ENCODE results near the gene EXTL1.

The EXTL1 gene

DNA sequence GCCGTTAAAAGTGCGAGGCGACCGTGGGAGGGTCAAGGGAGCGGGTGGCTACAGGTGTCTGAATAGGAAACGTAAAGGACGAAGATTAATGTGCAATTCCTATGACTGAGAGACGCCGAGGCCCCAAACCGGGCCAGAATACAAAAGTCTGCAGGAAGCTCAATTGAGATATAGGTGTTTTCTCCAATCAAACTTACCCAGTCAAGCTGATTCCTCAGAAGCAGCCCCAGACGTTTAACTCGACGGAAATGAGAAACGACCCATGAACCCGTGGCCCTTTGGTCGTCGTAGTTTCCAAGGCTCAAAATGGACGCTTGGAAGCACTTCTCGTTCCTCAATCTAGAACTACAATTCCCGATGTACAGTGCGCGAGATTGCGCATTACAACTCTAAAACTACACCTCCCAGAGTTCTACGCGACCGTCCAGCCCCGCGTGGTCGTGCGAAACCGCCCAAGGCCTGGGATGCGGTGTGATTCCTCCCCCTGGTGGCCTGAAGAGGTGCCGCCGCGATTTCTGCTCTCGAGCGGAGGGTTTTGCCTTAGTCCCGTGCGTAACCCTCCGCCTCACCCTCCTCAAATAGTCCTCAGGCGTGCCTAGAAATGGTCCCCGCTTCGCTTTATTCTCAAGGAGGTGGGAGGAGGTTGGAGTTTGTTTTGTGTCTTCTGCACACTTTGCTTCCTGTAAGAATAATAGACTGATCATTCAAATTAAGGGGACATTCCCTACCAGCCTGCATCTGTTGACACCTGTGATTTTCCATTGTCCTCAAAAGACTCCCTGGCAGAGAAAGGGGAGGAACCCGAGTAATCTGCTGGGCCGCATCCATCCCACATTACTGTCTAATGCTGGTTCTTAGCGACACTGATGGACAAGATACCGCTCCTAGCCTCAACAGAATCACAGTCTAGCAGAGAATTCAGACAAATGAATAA lies 23.5 kb upstream of the EXTL1 start, which contains the start of gene PAFAH2:
TSS of gene PAFAH2 (minus strand) at position 236 of the 934 bp plus-strand sequence. CDS start 7,247 bp downstream, outside the sequence.
- peak; percentile 98 for DNase-seq

DNA sequence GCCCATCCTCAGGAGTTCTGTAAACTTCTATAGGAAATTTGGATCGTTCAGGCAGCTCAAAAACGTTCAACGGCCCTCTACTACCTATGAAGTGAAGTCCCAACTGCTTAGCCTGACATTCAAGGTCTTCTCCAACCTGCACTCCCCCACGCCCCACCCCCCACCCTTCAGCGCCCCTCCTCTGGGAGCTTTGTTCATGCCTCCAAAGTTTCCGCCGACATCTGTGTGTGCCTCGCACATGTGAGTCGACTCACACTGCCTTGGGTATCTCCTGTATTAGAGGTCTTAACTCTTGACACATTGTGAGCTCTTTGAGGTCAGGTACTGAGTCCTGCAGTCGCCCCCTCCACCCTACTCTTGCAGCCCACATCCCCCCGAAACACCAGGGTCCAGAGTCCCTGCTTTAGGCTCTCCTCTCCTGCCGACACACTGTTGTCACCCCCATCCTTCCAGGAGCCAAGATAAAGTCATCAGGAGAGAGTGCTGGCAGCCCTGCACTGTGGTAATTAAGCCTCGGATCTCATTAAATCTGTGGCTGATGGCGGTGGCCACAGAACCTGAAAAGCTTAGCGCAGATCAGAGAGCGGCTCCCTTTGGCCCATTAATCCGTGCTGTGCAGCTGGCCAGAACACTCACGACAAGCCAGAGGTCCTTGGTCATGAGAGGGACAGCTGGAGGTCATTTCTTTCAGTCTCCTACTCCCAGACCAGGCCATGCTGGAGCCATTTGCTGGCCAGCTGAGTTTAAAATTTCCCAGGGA lies 22.4 kb upstream of the EXTL1 start:
- DNase-seq: no peak

DNA sequence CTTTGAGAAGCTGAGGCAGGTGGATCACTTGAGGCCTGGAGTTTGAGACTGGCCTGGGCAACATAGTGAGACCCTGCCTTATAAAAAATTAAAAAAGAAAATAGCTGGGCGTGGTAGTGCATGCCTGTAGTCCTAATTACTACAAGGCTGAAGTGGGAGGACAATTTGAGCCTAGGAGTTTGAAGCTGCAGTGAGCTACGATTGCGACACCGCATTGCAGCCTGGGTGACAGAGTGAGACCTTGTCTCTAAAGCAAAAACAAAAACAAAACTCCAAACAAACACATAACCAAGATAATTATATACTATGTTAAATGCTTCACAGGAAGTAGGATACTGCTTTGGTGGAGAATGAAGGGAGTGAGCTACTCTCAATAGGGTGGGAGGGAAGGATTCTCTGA lies 18.3 kb upstream of the EXTL1 start:
- no peak for DNase-seq

DNA sequence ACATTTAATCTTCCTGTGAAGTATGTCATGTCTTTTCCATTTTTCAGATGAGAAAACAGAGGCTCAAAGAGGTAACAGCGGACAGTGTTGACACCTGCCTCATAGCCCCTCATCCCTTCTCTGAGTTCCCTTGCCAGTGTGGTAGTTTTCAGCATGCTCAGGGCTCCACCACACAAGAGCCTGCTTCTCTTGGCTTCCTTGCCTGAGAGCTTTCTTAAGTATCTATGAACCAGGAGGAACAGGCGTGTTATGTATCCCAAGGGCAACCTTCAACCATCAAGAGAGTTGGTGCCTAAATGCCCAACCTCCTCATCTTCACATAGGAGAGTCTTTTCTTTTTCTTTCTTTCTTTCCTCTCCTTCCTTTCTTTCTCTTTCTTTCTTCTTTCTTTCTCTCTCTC lies 17.8 kb upstream of the EXTL1 start:
- no peak for DNase-seq

DNA sequence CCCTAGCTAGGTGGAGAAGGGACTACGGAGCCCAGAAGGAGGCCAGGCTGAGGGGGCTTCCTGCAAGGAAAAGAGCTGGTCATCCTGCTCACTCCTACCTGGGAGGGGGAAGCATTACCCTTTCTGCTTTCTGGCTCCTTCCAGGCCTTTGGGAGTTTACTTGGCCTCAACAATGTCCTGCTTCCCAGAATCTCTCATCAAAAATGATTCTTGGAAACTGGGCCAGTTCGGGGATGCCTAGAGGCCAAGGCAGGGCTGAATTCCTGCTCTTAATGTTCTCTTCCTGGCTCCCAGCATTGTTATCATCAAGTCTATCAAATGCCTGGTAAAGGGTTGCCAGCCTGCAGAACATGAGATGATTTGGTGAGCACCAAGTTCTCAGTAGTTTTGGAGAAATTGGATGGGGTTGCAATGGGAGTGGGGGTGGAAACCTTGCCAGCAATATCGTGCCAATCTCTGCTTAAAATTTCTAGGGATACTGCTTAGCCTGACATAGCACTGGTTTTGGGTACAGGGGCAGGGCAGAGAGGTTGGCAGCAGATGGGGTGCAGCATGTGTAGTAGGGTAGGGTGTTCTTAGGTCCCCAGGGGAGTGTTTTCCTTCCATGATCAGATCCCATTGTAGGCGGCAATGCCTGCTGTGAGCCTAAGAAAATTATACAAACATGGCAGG lies 16.0 kb upstream of the EXTL1 start:
- no peak for DNase-seq

DNA sequence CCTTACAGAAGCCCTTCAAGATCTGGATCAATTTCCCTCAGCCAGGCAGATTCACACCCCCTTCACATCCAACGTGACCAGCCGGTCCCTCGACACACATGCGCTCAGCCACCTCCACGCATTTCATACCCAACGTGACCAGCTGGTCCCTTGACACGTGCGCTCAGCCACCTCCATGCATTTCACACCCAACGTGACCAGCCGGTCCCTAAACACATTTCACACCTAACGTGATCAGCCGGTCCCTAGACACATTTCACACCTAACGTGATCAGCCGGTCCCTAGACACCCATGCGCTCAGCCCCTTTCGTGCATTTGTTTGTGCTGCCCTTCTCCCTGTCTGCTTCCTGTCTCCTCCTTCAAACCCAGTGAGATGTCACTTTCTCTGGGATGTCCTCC lies 14.9 kb upstream of the EXTL1 start:
- no peak for DNase-seq

DNA sequence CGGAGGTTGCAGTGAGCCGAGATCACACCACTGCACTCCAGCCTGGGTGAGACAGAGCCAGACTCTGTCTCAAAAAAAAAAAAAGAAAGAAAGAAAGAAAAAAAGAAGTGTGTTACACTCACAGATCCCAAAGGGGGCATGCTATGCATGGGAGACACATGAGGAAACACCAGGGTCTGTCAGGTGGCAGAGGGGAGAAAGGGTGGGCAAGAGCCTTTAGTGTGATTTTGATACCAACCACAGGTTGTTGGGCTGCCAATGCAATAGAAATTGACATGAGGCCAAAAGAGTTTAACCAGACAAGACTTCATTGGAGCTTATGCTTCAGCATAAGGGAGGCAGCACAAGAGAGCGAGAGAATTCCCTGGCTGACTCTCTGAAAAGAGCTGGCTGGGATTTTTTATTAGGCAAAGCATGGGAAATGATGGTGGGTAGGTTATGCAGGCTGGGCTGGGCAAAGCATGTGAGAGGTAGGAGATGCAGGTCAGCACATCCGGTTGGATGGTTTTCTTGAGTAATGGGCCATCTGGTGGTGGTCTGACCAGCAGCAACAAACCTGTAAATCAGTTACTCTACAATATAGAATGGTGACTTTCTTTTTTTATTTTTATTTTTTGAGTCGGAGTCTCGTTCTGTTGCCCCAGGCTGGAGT lies 11.7 kb upstream of the EXTL1 start:
- no peak for DNase-seq

DNA sequence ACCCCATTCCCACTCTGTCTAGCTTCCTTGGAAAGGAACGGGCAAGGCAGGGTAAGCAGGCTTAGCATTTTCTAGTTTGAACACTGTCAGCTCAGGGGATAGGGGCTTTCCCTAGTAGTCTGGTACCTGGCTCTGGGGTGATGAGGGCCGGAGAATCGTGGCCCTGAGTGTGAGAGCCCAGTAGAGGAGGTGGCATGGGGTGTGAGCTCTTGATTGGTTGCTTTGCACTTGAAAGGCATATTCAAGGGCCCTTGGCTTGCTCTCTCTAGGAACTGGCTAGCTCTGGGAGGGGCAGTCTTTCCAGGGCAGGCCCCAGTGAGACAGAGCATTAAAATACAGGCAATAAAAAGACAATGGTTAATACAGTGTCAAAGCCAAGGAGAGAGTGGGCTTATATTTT lies 10.8 kb upstream of the EXTL1 start:
- DNase-seq: no peak

DNA sequence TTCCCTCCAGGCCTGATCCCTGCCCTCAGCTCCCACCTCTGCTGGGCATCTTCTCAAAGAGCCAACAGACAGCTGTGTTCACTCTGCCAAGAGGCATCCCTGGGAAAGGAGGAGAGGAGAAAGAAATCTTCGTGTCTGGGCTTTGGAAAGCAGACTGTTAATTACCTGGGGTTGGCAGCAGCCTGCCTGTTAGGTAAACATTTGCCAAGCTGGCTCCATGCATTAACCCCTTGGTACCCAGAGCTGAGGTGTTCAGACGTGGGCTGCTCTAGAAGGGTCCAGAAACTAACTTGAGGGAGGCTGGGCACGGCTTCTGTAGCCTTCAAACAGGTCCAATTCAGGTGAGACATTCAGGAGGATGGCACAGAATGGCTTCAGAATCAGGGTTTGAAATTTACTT lies 8.7 kb upstream of the EXTL1 start:
- DNase-seq: no peak

DNA sequence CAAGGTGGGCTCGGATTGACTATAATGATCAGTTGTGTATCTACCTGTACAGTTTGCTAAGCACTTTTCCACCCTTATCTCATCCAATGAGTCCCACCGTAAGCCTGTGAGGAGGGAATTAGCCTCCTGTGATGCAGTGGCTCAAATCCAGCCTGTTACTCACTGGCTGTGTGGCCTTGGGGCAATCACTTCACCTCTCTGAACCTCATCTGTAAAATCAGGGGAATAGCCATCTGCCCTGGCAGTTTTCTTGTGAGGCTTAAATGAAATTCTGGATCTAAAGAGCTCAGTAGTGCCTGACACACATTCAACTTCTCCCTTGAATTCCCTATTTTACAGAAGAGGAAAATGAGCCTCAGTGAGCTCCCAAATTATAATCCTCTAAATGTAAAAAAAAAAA lies 7.4 kb upstream of the EXTL1 start:
- no peak for DNase-seq

DNA sequence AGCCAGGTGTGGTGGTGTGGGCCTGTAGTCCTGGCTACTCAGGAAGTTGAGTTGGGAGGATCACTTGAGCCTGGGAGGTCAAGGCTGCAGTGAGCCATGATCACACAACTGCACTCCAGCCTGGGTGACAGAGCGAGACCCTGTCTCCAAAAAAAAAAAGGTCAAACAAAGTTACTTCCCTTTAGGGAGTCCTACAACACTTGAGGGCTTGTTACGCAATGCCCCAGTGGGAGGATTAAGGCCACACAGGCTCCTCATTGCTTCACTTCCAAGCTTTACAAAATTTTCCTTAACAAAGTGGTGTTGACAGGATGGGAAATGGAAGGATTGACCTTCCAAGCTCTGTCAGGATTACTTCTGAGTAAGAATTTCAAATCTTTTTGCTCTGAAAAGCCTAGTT lies 6.2 kb upstream of the EXTL1 start:
- peak; percentile 53 for DNase-seq

DNA sequence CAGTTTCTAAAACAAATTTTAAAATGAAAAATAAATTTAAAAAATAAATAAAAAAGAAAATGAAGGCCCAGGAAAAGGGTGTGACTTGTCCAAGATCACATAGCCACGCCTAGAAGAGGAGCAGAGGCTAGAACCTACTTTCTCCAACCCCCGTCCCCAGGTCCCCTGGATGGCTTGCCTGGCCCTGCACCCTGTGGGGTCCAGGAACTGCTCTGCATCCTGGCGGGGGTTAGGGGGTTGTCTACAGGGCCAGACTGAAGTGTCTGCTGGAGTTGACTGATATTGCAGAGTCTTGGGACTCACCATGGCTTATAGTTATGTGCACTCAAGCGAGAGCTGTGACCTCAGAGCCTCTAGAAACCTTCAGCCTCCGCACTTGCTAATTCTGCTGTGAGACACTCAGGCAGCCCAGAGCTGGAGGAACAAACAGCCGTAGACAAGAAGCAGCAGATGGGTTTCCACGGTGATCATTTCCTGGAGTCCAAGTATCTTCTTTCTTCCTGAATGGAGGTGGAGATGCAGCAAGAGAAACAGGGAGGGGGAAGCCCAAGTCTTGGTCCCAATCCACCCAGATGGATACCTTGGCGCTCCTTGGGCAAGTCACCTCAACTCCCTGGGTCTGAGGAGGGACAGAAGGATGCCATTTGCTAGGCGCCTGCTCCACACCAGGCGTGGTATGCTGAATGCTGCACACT lies 5.2 kb upstream of the EXTL1 start:
- DNase-seq: no peak

DNA sequence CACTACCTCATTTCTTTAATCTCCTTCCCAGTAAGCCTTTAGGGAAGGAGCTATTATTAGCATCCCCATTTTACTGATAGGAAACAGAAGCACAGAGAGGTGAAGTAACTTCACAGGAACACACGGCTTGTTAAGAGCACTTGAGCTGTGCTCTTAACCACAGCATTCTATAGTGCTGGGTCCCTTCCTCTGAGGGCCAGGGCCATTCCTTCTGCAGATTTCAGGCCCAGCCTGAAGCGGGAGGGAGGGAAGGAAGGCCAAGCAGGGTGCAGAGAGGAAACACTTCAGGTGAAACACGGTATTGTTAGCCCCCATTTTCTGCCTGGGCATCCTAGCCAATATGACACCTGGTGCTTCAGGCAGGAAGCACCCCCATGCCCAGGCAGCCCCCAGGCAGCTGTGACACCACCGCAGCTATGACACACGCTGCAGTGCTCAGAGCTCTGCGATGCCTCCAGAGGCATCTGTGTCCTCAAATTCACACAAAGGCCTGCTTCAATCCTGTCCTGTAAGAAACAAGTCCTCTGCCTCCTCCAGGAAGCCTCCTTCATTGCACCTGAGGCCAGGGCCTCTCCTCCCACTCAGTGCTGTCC lies 4.5 kb upstream of the EXTL1 start:
- DNase-seq: no peak

DNA sequence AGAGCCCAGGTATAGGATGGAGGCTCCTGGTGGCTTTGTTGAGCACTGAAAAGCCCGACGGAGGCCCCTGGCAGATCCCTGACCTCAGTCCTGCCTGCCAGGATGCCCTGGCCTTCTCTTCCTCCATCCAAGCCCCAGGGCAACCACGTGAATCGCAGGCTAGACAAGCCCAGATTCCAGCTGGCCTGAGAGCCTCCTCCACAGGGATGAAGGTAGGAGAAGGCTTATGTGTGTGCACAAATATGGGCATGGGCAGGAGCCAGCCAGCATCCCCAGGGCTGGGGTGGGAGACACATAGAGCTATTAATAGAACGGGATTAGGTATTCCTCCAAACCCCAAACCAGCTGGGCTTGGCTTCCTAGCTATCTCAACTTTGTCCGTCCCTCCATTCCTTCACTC lies 4.0 kb upstream of the EXTL1 start:
- no peak for DNase-seq

DNA sequence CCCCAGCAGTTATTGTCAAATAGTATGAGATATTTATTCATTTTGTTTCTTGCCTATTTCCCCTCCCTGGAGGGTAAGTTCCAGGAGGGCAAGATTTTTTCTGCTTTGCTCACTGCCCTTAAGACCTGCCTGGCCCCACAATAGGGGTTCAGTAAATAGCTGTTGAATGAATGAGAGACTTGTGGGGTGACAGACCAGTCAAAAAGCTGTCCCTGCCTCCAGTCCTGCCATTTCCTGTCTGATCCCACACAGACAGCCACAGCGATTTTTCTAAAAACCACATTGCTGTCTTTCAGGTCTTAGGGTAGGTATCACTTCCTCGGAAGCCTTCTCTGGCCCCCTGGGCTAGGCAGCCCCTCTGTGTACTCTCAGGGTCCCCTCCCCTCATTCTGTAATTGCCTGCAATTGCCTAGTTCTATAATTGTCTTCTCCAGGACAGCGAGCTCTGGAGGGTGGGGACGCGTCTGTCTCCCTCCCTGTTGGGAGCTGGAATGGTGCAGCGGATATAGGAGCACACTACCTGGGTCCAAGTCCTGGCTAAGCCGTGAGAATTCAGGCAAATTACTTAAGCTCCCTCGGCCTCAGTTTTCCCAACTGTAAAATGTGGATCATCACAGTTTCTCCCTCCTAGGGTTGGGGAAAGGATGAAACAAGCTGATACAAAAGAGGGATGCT lies 1.8 kb upstream of the EXTL1 start:
- DNase-seq: no peak

DNA sequence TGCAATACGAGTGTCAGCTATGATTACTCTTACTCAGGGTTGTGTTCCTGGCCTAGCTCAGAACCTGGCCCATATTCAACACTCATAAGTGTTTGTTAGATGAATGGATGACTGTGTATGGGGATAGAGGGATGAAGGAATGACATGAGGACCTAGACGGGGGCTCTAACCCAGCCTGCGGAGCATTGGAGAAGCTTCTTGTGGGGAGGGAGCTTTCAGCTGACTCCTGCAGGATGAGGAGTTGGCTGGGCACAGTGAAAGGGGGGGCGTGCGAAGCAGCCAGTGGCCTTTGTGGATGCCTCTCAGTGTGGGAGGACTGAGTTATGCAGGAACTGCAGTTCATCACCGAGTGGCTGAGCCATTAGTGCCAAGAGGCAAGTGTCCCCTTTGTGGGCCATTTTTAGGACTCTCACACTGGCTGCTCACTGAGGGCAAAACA lies 1.2 kb upstream of the EXTL1 start:
- DNase-seq: no peak

DNA sequence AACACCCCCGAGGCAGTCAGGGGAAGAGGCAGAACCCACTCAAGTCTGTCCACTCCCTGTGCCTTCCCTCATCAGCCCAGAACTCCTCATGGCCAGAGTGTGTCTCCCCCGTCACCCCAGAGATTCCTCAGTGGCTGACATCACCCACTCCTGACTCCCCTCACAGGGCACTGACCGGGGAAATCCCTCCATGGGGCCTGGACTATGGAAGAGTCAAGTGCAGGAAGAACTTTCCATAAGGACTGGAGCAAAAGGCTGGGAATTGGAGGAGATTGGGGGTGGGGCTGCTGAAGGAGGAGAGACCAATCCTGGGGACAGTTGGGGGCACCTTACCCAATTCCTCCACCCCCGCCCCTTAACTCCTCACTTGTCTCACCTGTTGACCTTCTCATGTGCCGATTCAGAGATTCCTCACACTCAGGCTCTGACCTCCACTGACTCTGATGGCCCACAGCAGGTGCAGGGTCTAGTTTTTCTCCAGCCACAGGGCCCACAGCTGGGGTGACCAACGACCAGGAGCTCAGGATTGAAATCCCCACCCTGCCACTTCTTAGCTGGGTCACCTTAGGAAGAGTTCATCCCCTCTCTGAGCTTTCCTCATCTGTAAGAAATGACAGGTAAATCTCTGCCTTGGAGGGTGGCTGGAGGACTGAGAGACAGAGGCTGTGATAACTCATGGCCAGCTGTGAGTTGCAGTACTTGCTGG lies 481 bp upstream of the EXTL1 start:
- DNase-seq: no peak

DNA sequence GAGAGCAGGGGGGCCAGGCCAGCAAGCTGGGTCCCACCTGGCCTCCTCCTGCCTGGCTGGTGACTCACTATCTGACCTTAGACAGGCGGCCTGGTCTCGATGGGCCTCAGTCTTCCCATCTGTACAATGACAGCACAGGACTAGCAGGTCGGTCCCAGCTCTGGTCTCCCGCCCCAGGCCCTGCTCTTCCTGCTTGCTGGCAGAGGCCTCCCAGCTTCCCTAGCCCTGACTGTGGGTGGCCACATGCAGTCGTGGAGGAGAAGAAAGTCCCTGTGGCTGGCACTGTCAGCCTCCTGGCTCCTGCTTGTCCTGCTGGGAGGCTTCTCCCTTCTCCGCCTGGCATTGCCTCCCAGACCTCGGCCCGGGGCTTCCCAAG lies 817 bp downstream of the EXTL1 start:
- DNase-seq: no peak

DNA sequence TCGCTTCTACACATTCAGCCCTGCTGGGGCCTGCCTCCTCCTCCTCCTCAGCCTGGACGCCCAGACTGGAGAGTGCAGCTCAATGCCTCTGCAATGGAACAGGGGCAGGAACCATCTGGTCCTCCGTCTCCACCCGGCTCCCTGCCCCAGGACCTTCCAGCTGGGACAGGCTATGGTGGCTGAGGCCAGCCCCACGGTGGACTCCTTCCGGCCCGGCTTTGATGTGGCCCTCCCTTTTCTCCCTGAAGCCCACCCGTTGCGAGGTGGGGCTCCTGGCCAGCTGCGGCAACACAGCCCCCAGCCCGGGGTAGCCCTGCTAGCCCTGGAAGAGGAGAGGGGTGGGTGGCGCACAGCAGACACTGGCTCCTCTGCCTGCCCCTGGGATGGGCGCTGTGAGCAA lies 1.4 kb downstream of the EXTL1 start:
- no peak for DNase-seq

DNA sequence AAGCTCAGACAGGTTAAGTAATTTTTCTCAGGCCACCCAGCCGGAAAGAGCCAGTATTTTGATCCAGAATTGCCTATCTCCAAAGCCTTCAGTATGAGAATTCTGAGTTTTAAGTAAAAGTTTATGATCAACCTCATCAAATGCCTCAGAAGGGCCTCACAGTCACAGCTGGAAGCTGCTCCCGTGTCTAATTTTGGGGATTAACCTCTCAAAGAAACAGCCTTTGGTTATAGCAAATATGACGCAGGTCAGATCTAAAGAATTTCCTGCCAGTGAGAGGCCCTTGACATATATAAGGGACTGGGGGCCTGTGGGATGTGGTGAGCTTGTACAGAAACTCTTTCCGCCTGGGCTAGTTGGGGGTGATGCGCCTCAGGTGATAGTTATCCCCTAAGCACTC lies 2.3 kb downstream of the EXTL1 start:
- no peak for DNase-seq

DNA sequence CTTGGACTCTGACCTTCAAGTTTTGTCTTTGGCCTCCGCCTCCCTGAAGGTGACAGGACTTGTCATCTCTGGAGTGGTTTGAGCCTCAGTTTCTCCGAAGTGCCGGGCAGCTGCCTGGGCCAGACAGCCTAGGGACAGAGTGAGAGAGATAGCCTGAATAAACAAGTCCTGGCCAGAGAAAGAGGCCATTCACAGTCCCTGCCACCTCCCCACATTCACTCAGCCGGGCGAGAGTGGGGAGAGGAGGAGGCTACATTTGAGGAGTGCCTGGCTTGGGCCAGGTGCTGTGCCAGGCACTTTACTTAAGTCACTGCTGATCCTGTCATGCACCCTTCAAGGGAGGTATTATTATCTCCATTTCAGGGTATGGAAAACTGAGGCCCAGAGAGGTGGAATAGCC lies 3.5 kb downstream of the EXTL1 start:
- DNase-seq: no peak
